Retinal pigment epithelial cell (primary cell): ENCODE results near the gene NDOR1.

Experiments used
- DNase-seq: peaks from one replicate; pipeline ENCODE4 v3.0.0-alpha.2; 2010; ENCODE audit warnings: low read depth
- H3K4me3 ChIP-seq: 2 replicates; pipeline ENCODE4 v1.5.1; 2011; ENCODE audit warnings: mild to moderate bottlenecking, low read length, control low read depth, moderate library complexity
- CTCF ChIP-seq: conservative IDR thresholded peaks from 2 replicates; pipeline ENCODE4 v1.5.1; 2011; ENCODE audit warnings: low read depth, low read length, control low read depth, inconsistent platforms

Gene NDOR1

GRCh38 chr9:137165250-137165836 is 40.2 kb upstream of the NDOR1 start:
- no peak overlapping the region for H3K4me3 ChIP-seq
- no peak for DNase-seq
- no peak for TF ChIP-seq CTCF

- DNase-seq, result no peak
- no peak overlapping the region for H3K4me3 ChIP-seq
- TF ChIP-seq CTCF, result no peak
These were observed 38.9 kb upstream of the NDOR1 start for GRCh38 chr9:137166380-137167229.

GRCh38 chr9:137167277-137167746 is 38.2 kb upstream of the NDOR1 start:
- no peak for DNase-seq
- no peak overlapping the region for H3K4me3 ChIP-seq
- TF ChIP-seq CTCF, result no peak

GRCh38 chr9:137167747-137168572 is 37.5 kb upstream of the NDOR1 start:
- H3K4me3 ChIP-seq, result no peak overlapping the region
- no peak for DNase-seq
- TF ChIP-seq CTCF, result no peak

- H3K4me3 ChIP-seq, result no peak overlapping the region
- no peak for DNase-seq
These were observed 37.0 kb upstream of the NDOR1 start for GRCh38 chr9:137168573-137168903.

More at GRCh38 chr9:137168573-137168903, 37.0 kb upstream of the NDOR1 start:
- no peak for TF ChIP-seq CTCF
